Measurements from ENCODE around the gene ACP4.
"Not testable (repeated sequence)": the region's sequence is repeated elsewhere in the genome, so short reads cannot be mapped to it uniquely, and the experiment has no call there.

The ACP4 gene

DNA sequence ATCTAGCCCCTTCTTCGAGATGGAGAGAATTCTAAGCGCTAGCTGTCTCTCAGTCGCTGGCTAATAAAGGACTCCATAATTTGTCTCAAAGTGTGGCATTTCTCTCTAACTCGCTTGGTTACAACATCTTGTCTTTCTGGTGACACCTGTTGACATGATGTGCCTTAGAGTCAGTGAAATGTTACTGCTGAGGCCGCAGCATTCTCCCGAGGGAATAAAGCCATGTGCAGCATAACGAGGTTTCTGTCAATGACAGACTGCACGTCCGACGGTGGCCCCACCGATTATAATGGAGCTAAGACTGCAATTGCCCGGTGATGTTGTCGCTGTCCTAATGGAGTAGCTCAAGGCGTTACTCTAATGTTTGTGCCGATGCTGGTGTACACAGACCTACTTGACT lies 40.2 kb upstream of the ACP4 start:
- ChIA-PET CTCF (interaction anchor here (1.5 kb wide), 1 partner anchor 9 kb away, joined by 3 read pairs; no protein-coding TSS in a partner anchor), POLR2A (interaction anchor here (0.7 kb wide), 1 partner anchor 798 kb away, joined by 3 read pairs; no protein-coding TSS in a partner anchor)
- Histone ChIP-seq H3K36me3 (ENCODE audit: control insufficient read depth in 4 of 4, insufficient read depth in 4 of 4, low read length in 3 of 4) (no peaks in the 10 kb centered on the region), H3K4me3 (ENCODE audit: control insufficient read depth in 1 of 7, extremely low read depth in 1 of 7, insufficient read depth in 4 of 7, low read depth in 2 of 7, low read length in 6 of 7) (no peak overlapping the region), H3K9me3 (ENCODE audit: control extremely low read depth in 1 of 5, control insufficient read depth in 4 of 5, insufficient read depth in 2 of 5, low read depth in 1 of 5, low read length in 4 of 5) (no peaks in the 10 kb centered on the region), H3K27ac (ENCODE audit: insufficient read depth in 1 of 2, low read depth in 1 of 2, low read length in 2 of 2, poor library complexity in 1 of 2, severe bottlenecking in 2 of 2) (no peak overlapping the region), H3K4me1 (ENCODE audit: control extremely low read depth in 1 of 4, control insufficient read depth in 4 of 4, insufficient read depth in 4 of 4, low read length in 3 of 4) (peaks cover 0 to 3% (median 1%) of the 10 kb centered on the region in 4 experiments), H3K27me3 (replicated peaks in 2 of 5; ENCODE audit: control insufficient read depth in 4 of 5, insufficient read depth in 5 of 5, low read length in 4 of 5) (peaks cover 0 to 7% (median 2%) of the 10 kb centered on the region in 5 experiments)
- 92% methylated on average over 13 of the region's 15 CpGs for WGBS (ENCODE audit: insufficient coverage)
- no peak for DNase-seq

DNA sequence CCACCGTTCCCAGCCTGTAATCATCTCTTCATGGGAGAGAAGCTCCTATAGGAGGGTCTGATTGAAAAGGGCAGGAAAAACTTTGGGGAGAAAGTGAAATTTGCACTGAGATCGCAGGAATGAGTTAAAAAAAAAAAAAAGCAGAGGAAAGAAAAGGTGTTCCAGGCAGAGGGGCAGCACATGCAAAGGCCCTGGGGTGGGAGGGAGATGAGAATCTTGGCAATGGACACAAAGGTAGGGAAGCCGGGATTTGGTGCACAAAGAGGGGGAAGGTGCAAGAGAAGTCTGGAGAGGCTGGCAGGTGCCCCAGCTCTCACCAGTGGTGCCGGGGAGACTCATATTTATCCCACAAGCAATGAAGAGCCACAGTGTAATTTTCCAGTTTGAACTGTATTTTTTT lies 36.3 kb upstream of the ACP4 start:
- DNase-seq = no peak
- ChIA-PET POLR2A (no interaction called here), CTCF (no interaction called here)
- H3K4me3 ChIP-seq (ENCODE audit: control insufficient read depth in 1 of 7, extremely low read depth in 1 of 7, insufficient read depth in 4 of 7, low read depth in 2 of 7, low read length in 6 of 7) = no peak overlapping the region
- 94% methylated on average over 3 of the region's 4 CpGs for WGBS (ENCODE audit: insufficient coverage)
- peaks cover 0 to 22% (median 2%) of the 10 kb centered on the region in 5 experiments for H3K27me3 ChIP-seq (replicated peaks in 2 of 5; ENCODE audit: control insufficient read depth in 4 of 5, insufficient read depth in 5 of 5, low read length in 4 of 5)
- no peak overlapping the region for H3K27ac ChIP-seq (ENCODE audit: insufficient read depth in 1 of 2, low read depth in 1 of 2, low read length in 2 of 2, poor library complexity in 1 of 2, severe bottlenecking in 2 of 2)
- no peaks in the 10 kb centered on the region for H3K36me3 ChIP-seq (ENCODE audit: control insufficient read depth in 4 of 4, insufficient read depth in 4 of 4, low read length in 3 of 4)
- H3K9me3 ChIP-seq (ENCODE audit: control extremely low read depth in 1 of 5, control insufficient read depth in 4 of 5, insufficient read depth in 2 of 5, low read depth in 1 of 5, low read length in 4 of 5) = no peaks in the 10 kb centered on the region
- peaks cover 0 to 3% (median 1%) of the 10 kb centered on the region in 4 experiments for H3K4me1 ChIP-seq (ENCODE audit: control extremely low read depth in 1 of 4, control insufficient read depth in 4 of 4, insufficient read depth in 4 of 4, low read length in 3 of 4)

DNA sequence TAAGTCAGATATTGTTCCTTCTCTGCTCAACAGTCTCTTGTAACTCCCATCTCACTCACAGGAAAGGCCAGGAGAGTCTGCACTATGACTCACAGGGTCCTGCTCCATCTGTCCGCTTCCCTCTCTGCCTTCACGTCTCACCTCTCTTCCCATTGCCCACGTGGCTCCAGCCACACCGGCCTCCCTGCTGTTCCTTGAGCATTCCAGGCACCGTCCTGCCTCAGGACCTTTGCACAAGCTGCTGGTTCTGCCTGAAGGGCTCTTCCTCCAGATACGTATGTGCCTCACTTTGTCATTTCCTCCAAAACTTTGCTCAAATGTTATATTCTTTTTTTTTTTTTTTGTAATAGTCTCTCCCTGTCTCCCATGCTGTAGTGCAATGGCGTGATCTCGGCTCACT lies 34.0 kb upstream of the ACP4 start:
- H3K4me3 ChIP-seq (ENCODE audit: control insufficient read depth in 1 of 7, extremely low read depth in 1 of 7, insufficient read depth in 4 of 7, low read depth in 2 of 7, low read length in 6 of 7); H3K9me3 ChIP-seq (ENCODE audit: control extremely low read depth in 1 of 5, control insufficient read depth in 4 of 5, insufficient read depth in 2 of 5, low read depth in 1 of 5, low read length in 4 of 5); CTCF ChIA-PET; H3K27ac ChIP-seq (ENCODE audit: insufficient read depth in 1 of 2, low read depth in 1 of 2, low read length in 2 of 2, poor library complexity in 1 of 2, severe bottlenecking in 2 of 2); DNase-seq; POLR2A ChIA-PET; H3K36me3 ChIP-seq (ENCODE audit: control insufficient read depth in 4 of 4, insufficient read depth in 4 of 4, low read length in 3 of 4); H3K4me1 ChIP-seq (ENCODE audit: control extremely low read depth in 1 of 4, control insufficient read depth in 4 of 4, insufficient read depth in 4 of 4, low read length in 3 of 4): not testable (repeated sequence)
- peaks cover 0 to 22% (median 2%) of the 10 kb centered on the region in 5 experiments for H3K27me3 ChIP-seq (replicated peaks in 2 of 5; ENCODE audit: control insufficient read depth in 4 of 5, insufficient read depth in 5 of 5, low read length in 4 of 5)
- 88% methylated on average over 4 of the region's 8 CpGs for WGBS (ENCODE audit: insufficient coverage)

DNA sequence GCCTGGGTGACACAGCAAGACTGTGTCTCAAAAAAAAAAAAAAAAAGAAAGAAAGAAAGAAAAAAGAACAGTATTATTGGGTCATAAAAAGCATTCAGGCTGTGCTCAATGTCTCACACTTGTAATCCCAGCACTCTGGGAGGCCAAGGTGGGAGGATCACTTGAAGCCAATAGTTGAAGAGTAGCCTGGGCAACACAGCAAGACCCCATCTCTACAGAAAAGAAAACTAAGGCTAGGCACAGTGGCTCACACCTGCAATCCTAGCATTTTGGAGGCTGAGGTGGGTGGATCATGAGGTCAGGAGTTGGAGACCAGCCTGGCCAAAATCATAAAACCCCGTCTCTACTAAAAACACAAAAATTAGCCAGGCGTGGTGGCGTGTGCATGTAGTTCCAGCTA lies 32.6 kb upstream of the ACP4 start:
- H3K4me3 ChIP-seq (ENCODE audit: control insufficient read depth in 1 of 7, extremely low read depth in 1 of 7, insufficient read depth in 4 of 7, low read depth in 2 of 7, low read length in 6 of 7); POLR2A ChIA-PET; H3K4me1 ChIP-seq (ENCODE audit: control extremely low read depth in 1 of 4, control insufficient read depth in 4 of 4, insufficient read depth in 4 of 4, low read length in 3 of 4); CTCF ChIA-PET; H3K9me3 ChIP-seq (ENCODE audit: control extremely low read depth in 1 of 5, control insufficient read depth in 4 of 5, insufficient read depth in 2 of 5, low read depth in 1 of 5, low read length in 4 of 5); DNase-seq; H3K36me3 ChIP-seq (ENCODE audit: control insufficient read depth in 4 of 4, insufficient read depth in 4 of 4, low read length in 3 of 4); H3K27ac ChIP-seq (ENCODE audit: insufficient read depth in 1 of 2, low read depth in 1 of 2, low read length in 2 of 2, poor library complexity in 1 of 2, severe bottlenecking in 2 of 2): not testable (repeated sequence)
- H3K27me3 ChIP-seq (replicated peaks in 2 of 5; ENCODE audit: control insufficient read depth in 4 of 5, insufficient read depth in 5 of 5, low read length in 4 of 5) = peaks cover 0 to 22% (median 2%) of the 10 kb centered on the region in 5 experiments
- WGBS (ENCODE audit: insufficient coverage) = 100% methylated on average over 1 of the region's 3 CpGs

DNA sequence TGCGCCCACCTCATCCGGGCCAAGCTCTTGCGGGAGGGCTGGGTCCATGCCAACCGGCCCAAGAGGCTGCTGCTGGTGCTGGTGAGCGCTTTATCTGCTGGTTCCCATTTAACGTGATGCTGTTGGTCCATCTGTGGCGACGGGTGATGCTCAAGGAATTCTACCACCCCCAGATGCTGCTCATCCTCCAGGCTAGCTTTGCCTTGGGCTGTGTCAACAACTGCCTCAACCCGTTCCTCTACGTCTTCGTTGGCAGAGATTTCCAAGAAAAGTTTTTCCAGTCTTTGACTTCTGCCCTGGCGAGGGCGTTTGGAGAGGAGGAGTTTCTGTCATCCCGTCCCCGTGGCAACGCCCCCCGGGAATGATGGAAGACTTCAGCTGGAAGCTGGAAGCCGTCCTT lies 31.1 kb upstream of the ACP4 start:
- 92% methylated on average over 7 of the region's 18 CpGs for WGBS (ENCODE audit: insufficient coverage)
- CTCF ChIA-PET = interaction anchor here (1.4 kb wide), 1 partner anchor 8 kb away, joined by 3 read pairs; no protein-coding TSS in a partner anchor
- H3K27me3 ChIP-seq (replicated peaks in 2 of 5; ENCODE audit: control insufficient read depth in 4 of 5, insufficient read depth in 5 of 5, low read length in 4 of 5) = peaks cover 0 to 22% (median 2%) of the 10 kb centered on the region in 5 experiments

DNA sequence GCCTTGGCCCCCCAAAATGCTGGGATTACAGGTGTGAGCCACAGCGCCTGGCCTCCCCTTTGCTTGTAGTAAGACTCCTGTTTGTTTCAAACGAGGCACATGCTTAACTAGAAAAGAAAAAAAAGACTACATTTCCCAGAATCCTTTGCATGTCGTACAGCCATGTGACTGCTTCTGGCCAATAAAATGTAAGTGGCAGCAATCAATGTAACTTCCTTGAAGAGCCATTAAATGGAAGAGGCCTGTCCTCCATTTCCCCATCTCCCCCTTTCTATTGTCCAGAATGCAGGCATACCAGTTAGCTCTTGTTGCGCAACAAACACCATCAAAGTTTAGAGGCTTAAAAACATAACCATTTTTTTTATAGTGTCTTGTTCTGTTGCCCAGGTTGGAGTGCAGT lies 30.3 kb upstream of the ACP4 start:
- ChIA-PET CTCF (interaction anchor here (0.6 to 1.4 kb wide), 2 partner anchors 9 to 24 kb away, joined by 3 read pairs; no protein-coding TSS in a partner anchor), POLR2A (interaction anchor here (0.6 kb wide), 1 partner anchor 27 kb away, joined by 3 read pairs; no protein-coding TSS in a partner anchor)
- H3K36me3 ChIP-seq (ENCODE audit: control insufficient read depth in 4 of 4, insufficient read depth in 4 of 4, low read length in 3 of 4) = no peaks in the 10 kb centered on the region
- peaks cover 0 to 3% (median 0%) of the 10 kb centered on the region in 4 experiments for H3K4me1 ChIP-seq (ENCODE audit: control extremely low read depth in 1 of 4, control insufficient read depth in 4 of 4, insufficient read depth in 4 of 4, low read length in 3 of 4)
- no peak overlapping the region for H3K27ac ChIP-seq (ENCODE audit: insufficient read depth in 1 of 2, low read depth in 1 of 2, low read length in 2 of 2, poor library complexity in 1 of 2, severe bottlenecking in 2 of 2)
- H3K4me3 ChIP-seq (ENCODE audit: control insufficient read depth in 1 of 7, extremely low read depth in 1 of 7, insufficient read depth in 4 of 7, low read depth in 2 of 7, low read length in 6 of 7) = no peak overlapping the region
- H3K27me3 ChIP-seq (replicated peaks in 2 of 5; ENCODE audit: control insufficient read depth in 4 of 5, insufficient read depth in 5 of 5, low read length in 4 of 5) = peaks cover 0 to 16% (median under 1%) of the 10 kb centered on the region in 5 experiments
- H3K9me3 ChIP-seq (ENCODE audit: control extremely low read depth in 1 of 5, control insufficient read depth in 4 of 5, insufficient read depth in 2 of 5, low read depth in 1 of 5, low read length in 4 of 5) = no peaks in the 10 kb centered on the region
- WGBS (ENCODE audit: insufficient coverage) = 90% methylated on average over 2 of the region's 4 CpGs
- peak; percentile 38 to 62 (median 57) for DNase-seq

More for the DNA sequence above, 31.1 kb upstream of the ACP4 start:
- DNase-seq; POLR2A ChIA-PET; H3K36me3 ChIP-seq (ENCODE audit: control insufficient read depth in 4 of 4, insufficient read depth in 4 of 4, low read length in 3 of 4); H3K4me1 ChIP-seq (ENCODE audit: control extremely low read depth in 1 of 4, control insufficient read depth in 4 of 4, insufficient read depth in 4 of 4, low read length in 3 of 4); H3K27ac ChIP-seq (ENCODE audit: insufficient read depth in 1 of 2, low read depth in 1 of 2, low read length in 2 of 2, poor library complexity in 1 of 2, severe bottlenecking in 2 of 2); H3K4me3 ChIP-seq (ENCODE audit: control insufficient read depth in 1 of 7, extremely low read depth in 1 of 7, insufficient read depth in 4 of 7, low read depth in 2 of 7, low read length in 6 of 7); H3K9me3 ChIP-seq (ENCODE audit: control extremely low read depth in 1 of 5, control insufficient read depth in 4 of 5, insufficient read depth in 2 of 5, low read depth in 1 of 5, low read length in 4 of 5): not testable (repeated sequence)

DNA sequence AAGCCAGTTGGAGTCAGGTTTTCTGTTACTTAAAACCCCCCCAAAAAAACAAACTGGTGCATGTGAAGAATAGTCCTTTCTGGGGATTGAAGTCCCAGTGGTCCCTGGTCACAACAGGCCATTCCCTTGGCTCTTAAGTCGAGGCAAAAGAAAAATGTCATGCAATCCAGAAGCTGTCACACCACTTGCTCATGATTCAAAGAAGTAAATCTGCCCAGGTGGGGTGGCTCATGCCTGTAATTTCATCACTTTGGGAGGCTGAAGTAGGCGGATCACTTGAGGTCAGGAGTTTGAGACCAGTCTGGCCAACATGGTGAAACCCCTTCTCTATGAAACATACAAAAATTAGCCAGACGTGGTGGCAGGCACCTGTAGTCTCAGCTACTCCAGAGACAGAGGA lies 28.7 kb upstream of the ACP4 start:
- DNase-seq; H3K4me3 ChIP-seq (ENCODE audit: control insufficient read depth in 1 of 7, extremely low read depth in 1 of 7, insufficient read depth in 4 of 7, low read depth in 2 of 7, low read length in 6 of 7); H3K27me3 ChIP-seq (replicated peaks in 2 of 5; ENCODE audit: control insufficient read depth in 4 of 5, insufficient read depth in 5 of 5, low read length in 4 of 5); H3K36me3 ChIP-seq (ENCODE audit: control insufficient read depth in 4 of 4, insufficient read depth in 4 of 4, low read length in 3 of 4); CTCF ChIA-PET; H3K9me3 ChIP-seq (ENCODE audit: control extremely low read depth in 1 of 5, control insufficient read depth in 4 of 5, insufficient read depth in 2 of 5, low read depth in 1 of 5, low read length in 4 of 5); H3K4me1 ChIP-seq (ENCODE audit: control extremely low read depth in 1 of 4, control insufficient read depth in 4 of 4, insufficient read depth in 4 of 4, low read length in 3 of 4); H3K27ac ChIP-seq (ENCODE audit: insufficient read depth in 1 of 2, low read depth in 1 of 2, low read length in 2 of 2, poor library complexity in 1 of 2, severe bottlenecking in 2 of 2); POLR2A ChIA-PET: not testable (repeated sequence)
- 93% methylated on average over 2 of the region's 3 CpGs for WGBS (ENCODE audit: insufficient coverage)
